Vagina (tissue), 2 donors: Measurements from ENCODE around the gene RIN2.

ENCODE experiments used
- POLR2AphosphoS5 ChIP-seq, 2 donors: sonication (generic); formaldehyde crosslinking; IDR thresholded peaks; one replicate each; pipeline ENCODE4 v1.9.0; 2017; ENCODE audit warnings: antibody characterized with exemption in 2 of 2, mild to moderate bottlenecking in 2 of 2, low read depth in 1 of 2; ENCODE audit not compliant: insufficient read depth in 1 of 2
- TF ChIP-seq, protein P1 (sequence below), 3 experiments: fragments of 450-650 bp in 2 of 3; fragments of 200-600 bp in 1 of 3; sonication (generic) in 1 of 3; IDR thresholded peaks; one replicate each; pipeline ENCODE4 v1.5.1; 2017 to 2019; ENCODE audit warnings: antibody characterized with exemption in 3 of 3, mild to moderate bottlenecking in 2 of 3, moderate library complexity in 2 of 3

DNA sequence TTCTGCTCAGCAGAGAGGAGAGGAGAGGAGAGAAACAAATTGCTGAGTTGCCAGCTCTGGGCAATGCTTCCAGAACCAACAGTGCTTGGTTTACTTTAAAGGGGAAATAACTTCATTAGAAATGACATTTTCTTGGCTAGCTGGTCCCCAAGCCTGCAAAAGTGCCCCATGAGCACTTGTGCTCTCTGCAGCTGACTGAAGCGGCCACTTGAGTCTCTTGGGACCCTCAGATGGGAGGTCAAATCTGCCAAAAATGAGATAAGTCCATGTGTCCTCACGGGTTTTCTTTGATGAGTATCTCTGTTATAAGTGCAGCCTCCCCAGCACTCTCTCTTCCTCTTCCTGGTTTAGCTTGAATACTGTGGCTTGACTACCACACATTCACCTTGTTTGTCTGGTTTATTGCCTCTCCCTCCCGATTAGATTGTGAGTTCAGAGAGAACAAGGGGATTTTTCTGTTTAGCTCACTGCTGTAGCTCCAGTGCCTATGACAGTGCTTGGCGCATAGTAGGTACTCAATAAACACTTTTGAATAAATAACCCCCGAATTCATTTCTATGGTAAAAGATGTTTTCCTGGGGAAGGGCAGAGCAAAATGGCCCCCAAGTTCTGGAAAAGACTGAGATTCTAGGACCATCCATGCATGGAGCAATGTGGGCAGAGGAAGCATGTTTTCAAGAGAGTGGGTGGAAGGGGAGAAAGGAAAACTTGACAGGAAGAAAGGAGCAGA, 7.0 kb upstream of the RIN2 start:
- TF ChIP-seq, protein P1, sequence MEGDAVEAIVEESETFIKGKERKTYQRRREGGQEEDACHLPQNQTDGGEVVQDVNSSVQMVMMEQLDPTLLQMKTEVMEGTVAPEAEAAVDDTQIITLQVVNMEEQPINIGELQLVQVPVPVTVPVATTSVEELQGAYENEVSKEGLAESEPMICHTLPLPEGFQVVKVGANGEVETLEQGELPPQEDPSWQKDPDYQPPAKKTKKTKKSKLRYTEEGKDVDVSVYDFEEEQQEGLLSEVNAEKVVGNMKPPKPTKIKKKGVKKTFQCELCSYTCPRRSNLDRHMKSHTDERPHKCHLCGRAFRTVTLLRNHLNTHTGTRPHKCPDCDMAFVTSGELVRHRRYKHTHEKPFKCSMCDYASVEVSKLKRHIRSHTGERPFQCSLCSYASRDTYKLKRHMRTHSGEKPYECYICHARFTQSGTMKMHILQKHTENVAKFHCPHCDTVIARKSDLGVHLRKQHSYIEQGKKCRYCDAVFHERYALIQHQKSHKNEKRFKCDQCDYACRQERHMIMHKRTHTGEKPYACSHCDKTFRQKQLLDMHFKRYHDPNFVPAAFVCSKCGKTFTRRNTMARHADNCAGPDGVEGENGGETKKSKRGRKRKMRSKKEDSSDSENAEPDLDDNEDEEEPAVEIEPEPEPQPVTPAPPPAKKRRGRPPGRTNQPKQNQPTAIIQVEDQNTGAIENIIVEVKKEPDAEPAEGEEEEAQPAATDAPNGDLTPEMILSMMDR (IDR thresholded peaks at IDR 0.05), result no peak
- TF ChIP-seq POLR2AphosphoS5 (IDR thresholded peaks at IDR 0.05; ENCODE audit: insufficient read depth in 1 of 2, low read depth in 1 of 2), result no peak
